Panc1 (cell line): Measurements from ENCODE around the gene FDCSP. TPM values are rescaled to one million over a fixed set of nuclear protein-coding genes. Genes with fewer than 3 reads are reported as not detected.

Experiments used
- ATAC-seq: fragments of 200-7000 bp; cut with Tn5 transposase; 2 replicates; pipeline ENCODE4 v1.9.1; 2020; ENCODE audit warnings: mild to moderate bottlenecking, moderate library complexity
- Bru-seq: library from RNA; stranded (reverse); fragments of 400-500 nt; gene quantifications from one replicate; lab custom pipeline; 2021; lab: Mats Ljungman, UMichigan
- BruChase-seq, 2 experiments: library from RNA; stranded (reverse); fragments of 400-500 nt; gene quantifications; one replicate each; lab custom pipeline; 2021; lab: Mats Ljungman, UMichigan
- BruUV-seq: library from RNA; stranded (reverse); fragments of 400-500 nt; replicated peaks from 2 replicates; lab custom pipeline; 2021; lab: Mats Ljungman, UMichigan
- CTCF ChIA-PET: fragments of 300-600 bp; sonication (Branson Sonifier 250); formaldehyde crosslinking; loops from one replicate; lab custom pipeline; 2022; ENCODE audit warnings: antibody characterized with exemption; lab: Charles Lee
- POLR2A ChIA-PET: fragments of 300-600 bp; sonication (Branson Sonifier 250); formaldehyde crosslinking; loops from one replicate; lab custom pipeline; 2022; ENCODE audit warnings: antibody characterized with exemption; lab: Charles Lee
- DNase-seq: peaks from one replicate; pipeline ENCODE4 v3.0.0-alpha.2; 2010; ENCODE audit warnings: low read depth, low spot score
- H3K27ac ChIP-seq: 2 replicates; pipeline ENCODE4 v1.5.1; 2011; ENCODE audit warnings: mild to moderate bottlenecking, low read length, inconsistent platforms
- H3K27me3 ChIP-seq: fragments of 200-500 bp; sonication (Bioruptor generic); 2 replicates; pipeline ENCODE4 v1.6.0; 2014; ENCODE audit warnings: low read length, inconsistent platforms; ENCODE audit not compliant: control insufficient read depth, insufficient read depth
- H3K36me3 ChIP-seq: fragments of 200-500 bp; sonication (Bioruptor generic); 2 replicates; pipeline ENCODE4 v1.5.1; 2014; ENCODE audit warnings: inconsistent platforms, mild to moderate bottlenecking, low read length, moderate library complexity; ENCODE audit not compliant: control insufficient read depth, insufficient read depth
- H3K4me1 ChIP-seq: 2 replicates; pipeline ENCODE4 v1.5.1; 2011; ENCODE audit warnings: inconsistent platforms, mild to moderate bottlenecking, low read length, moderate library complexity; ENCODE audit not compliant: control insufficient read depth, insufficient read depth
- H3K4me3 ChIP-seq, 2 experiments: 2 replicates each; pipeline ENCODE4 v1.5.1; 2011 to 2012; ENCODE audit warnings: low read depth in 2 of 2, low read length in 2 of 2, mild to moderate bottlenecking in 2 of 2, inconsistent platforms in 1 of 2, moderate library complexity in 1 of 2
- H3K9me3 ChIP-seq: fragments of 200-500 bp; sonication (Bioruptor generic); 2 replicates; pipeline ENCODE4 v1.5.1; 2014; ENCODE audit warnings: low read depth, mild to moderate bottlenecking, inconsistent platforms, low read length, moderate library complexity; ENCODE audit not compliant: control insufficient read depth, insufficient read depth
- CTCF ChIP-seq: fragments of 450-650 bp; IDR thresholded peaks from 2 replicates; pipeline ENCODE4 v1.5.1; 2017; ENCODE audit warnings: mild to moderate bottlenecking
- POLR2AphosphoS5 ChIP-seq: IDR thresholded peaks from 2 replicates; pipeline ENCODE4 v1.6.1; 2012; ENCODE audit warnings: mild to moderate bottlenecking, low read depth, low read length, moderate library complexity
- REST ChIP-seq, 2 experiments: IDR thresholded peaks; 2 replicates each; pipeline ENCODE4 v1.6.1; 2011 to 2012; ENCODE audit warnings: low read depth in 2 of 2, control low read depth in 1 of 2, low read length in 1 of 2, mild to moderate bottlenecking in 1 of 2, moderate library complexity in 1 of 2; ENCODE audit not compliant: insufficient read depth in 1 of 2
- SIN3A ChIP-seq: IDR thresholded peaks from 2 replicates; pipeline ENCODE4 v1.6.1; 2012; ENCODE audit warnings: low read depth, mild to moderate bottlenecking, low read length, moderate library complexity, borderline replicate concordance; ENCODE audit not compliant: insufficient read depth
- TCF7L2 ChIP-seq: IDR thresholded peaks from 2 replicates; pipeline ENCODE4 v1.6.1; 2011; ENCODE audit warnings: mild to moderate bottlenecking, low read depth, low read length, inconsistent platforms
- in situ Hi-C: cut with HindIII; loops from 2 replicates; pipeline ENCODE4 v1.10.0; 2016; ENCODE audit warnings: low sequenced_read_pairs, low pct_unique_long_range_greater_than_20kb
- intact Hi-C: fragments of 100-400 bp; cut with micrococcal nuclease; formaldehyde crosslinking; loops from one replicate; pipeline ENCODE4 v1.10.0; 2022; ENCODE audit not compliant: unreplicated experiment
- long read RNA-seq: library from polyadenylated mRNA; unstranded; transcript quantifications from one replicate; pipeline ENCODE4 v2.0.0, GENCODE V29; 2021; ENCODE audit not compliant: unreplicated experiment
- polyA plus RNA-seq: library from polyadenylated mRNA; unstranded; fragments of >200 nt; gene quantifications from one replicate; pipeline ENCODE4 v1.2.1, GENCODE V29; 2012; ENCODE audit warnings: missing spikeins; ENCODE audit not compliant: insufficient read length
- total RNA-seq: library from RNA; stranded (reverse); gene quantifications from one replicate; pipeline ENCODE4 v1.2.1, GENCODE V29; 2021; ENCODE audit not compliant: unreplicated experiment

Gene FDCSP
- total RNA-seq (not detected), Bru-seq, nascent RNA (not detected), BruChase-seq, experiment 1, labeled RNA remaining after a 2-hour chase (not detected), BruChase-seq, experiment 2, labeled RNA remaining after a 6-hour chase (not detected)
- not detected for polyA plus RNA-seq
- long read RNA-seq = 0 reads

GRCh38 chr4:70225824-70226223, at the start of gene FDCSP:
FDCSP (plus strand) TSS chr4:70226124; CDS start chr4:70231195, 5,071 bp downstream.
- Histone ChIP-seq H3K36me3 (no peaks in the 10 kb centered on the region), H3K4me3 (no peak within 1 kb of the TSS), H3K9me3 (no peaks in the 10 kb centered on the region), H3K27ac (no peak within 1 kb of the TSS), H3K27me3 (no peaks in the 10 kb centered on the region), H3K4me1 (no peaks in the 10 kb centered on the region)
- CTCF ChIA-PET = interaction anchor here (0.6 kb wide), 1 partner anchor 63 kb away, joined by 4 read pairs; no protein-coding TSS in a partner anchor
- BruUV-seq = no TSS peak
- no peak for TF ChIP-seq CTCF
- no peak for TF ChIP-seq TCF7L2
- TF ChIP-seq REST (IDR thresholded peaks at IDR 0.05; ENCODE audit: insufficient read depth in 1 of 2, low read depth in 2 of 2, low read length in 1 of 2) = no peak
- no peak for TF ChIP-seq SIN3A
- no peak for TF ChIP-seq POLR2AphosphoS5
- in situ Hi-C loops (no loop called here), intact Hi-C loops (no loop called here)
- POLR2A ChIA-PET = no interaction called here
- ATAC-seq = no peak
- DNase-seq = no peak

GRCh38 chr4:70177090-70177489, 48.8 kb upstream of the FDCSP start:
- H3K36me3 ChIP-seq = no peaks in the 10 kb centered on the region
- CTCF ChIA-PET = interaction anchor here (0.6 kb wide), 1 partner anchor 527 kb away, joined by 3 read pairs; no protein-coding TSS in a partner anchor
- DNase-seq (no peak), ATAC-seq (no peak)
- H3K27me3 ChIP-seq = no peaks in the 10 kb centered on the region
- H3K9me3 ChIP-seq = no peaks in the 10 kb centered on the region
- POLR2A ChIA-PET = no interaction called here
- H3K4me1 ChIP-seq = no peaks in the 10 kb centered on the region
- BruUV-seq = no TSS peak
- TF ChIP-seq POLR2AphosphoS5 = no peak
- no peak for TF ChIP-seq TCF7L2
- no peak for TF ChIP-seq REST (IDR thresholded peaks at IDR 0.05; ENCODE audit: insufficient read depth in 1 of 2, low read depth in 2 of 2, low read length in 1 of 2)
- TF ChIP-seq CTCF = no peak
- TF ChIP-seq SIN3A = no peak
- in situ Hi-C loops (no loop called here), intact Hi-C loops (no loop called here)
- H3K27ac ChIP-seq = no peak overlapping the region
- H3K4me3 ChIP-seq = no peak overlapping the region
